GM19395 (cell line): ENCODE measurements around the gene RNF145.
A peak's percentile ranks its signal among the peaks of the same experiment; 100 is the strongest.
"Not testable (repeated sequence)": the region's sequence is repeated elsewhere in the genome, so short reads cannot be mapped to it uniquely, and the experiment has no call there.

Experiments
- ATAC-seq: cut with Tn5 transposase; IDR thresholded peaks from one replicate; pipeline ENCODE4 v1.9.1; 2021; ENCODE audit warnings: mild to moderate bottlenecking, moderate library complexity; ENCODE audit not compliant: unreplicated experiment

RNF145 gene

GRCh38 chr5:159209438-159210209 is at the start of gene RNF145:
Gene RNF145 (minus strand): TSS chr5:159209553. CDS start chr5:159203617, 5,936 bp downstream.
- peak; percentile 75 for ATAC-seq

GRCh38 chr5:159258361-159258760 is 49.0 kb upstream of the RNF145 start:
- ATAC-seq, result no peak

- ATAC-seq, result no peak
Measured at GRCh38 chr5:159257629-159258283, 48.4 kb upstream of the RNF145 start.

GRCh38 chr5:159257007-159257406 is 47.7 kb upstream of the RNF145 start:
- ATAC-seq, result no peak

GRCh38 chr5:159252195-159252594 is 42.8 kb upstream of the RNF145 start:
- ATAC-seq, result no peak

- ATAC-seq, result no peak
Measured at GRCh38 chr5:159249158-159249557, 39.8 kb upstream of the RNF145 start.

GRCh38 chr5:159244890-159245289 is 35.5 kb upstream of the RNF145 start:
- ATAC-seq, result no peak

GRCh38 chr5:159244163-159244562 is 34.8 kb upstream of the RNF145 start:
- no peak for ATAC-seq

GRCh38 chr5:159243385-159243784 is 34.0 kb upstream of the RNF145 start:
- no peak for ATAC-seq

GRCh38 chr5:159242656-159243055 is 33.3 kb upstream of the RNF145 start:
- ATAC-seq, result no peak

GRCh38 chr5:159241946-159242552 is 32.7 kb upstream of the RNF145 start:
- ATAC-seq, result no peak

GRCh38 chr5:159240301-159240870 is 31.0 kb upstream of the RNF145 start:
- ATAC-seq, result no peak

GRCh38 chr5:159235871-159236520 is 26.6 kb upstream of the RNF145 start:
- ATAC-seq, result not testable (repeated sequence)

GRCh38 chr5:159231167-159231566 is 21.8 kb upstream of the RNF145 start:
- no peak for ATAC-seq

GRCh38 chr5:159230657-159231056 is 21.3 kb upstream of the RNF145 start:
- ATAC-seq, result no peak

- not testable (repeated sequence) for ATAC-seq
Measured at GRCh38 chr5:159228097-159228496, 18.7 kb upstream of the RNF145 start.

GRCh38 chr5:159227452-159227851 is 18.1 kb upstream of the RNF145 start:
- no peak for ATAC-seq

GRCh38 chr5:159226451-159226850 is 17.1 kb upstream of the RNF145 start:
- no peak for ATAC-seq

GRCh38 chr5:159224471-159224870 is 15.1 kb upstream of the RNF145 start:
- ATAC-seq, result no peak

GRCh38 chr5:159223469-159223868 is 14.1 kb upstream of the RNF145 start:
- ATAC-seq, result no peak

GRCh38 chr5:159220206-159220605 is 10.9 kb upstream of the RNF145 start:
- no peak for ATAC-seq
